ENCODE data around the gene COMP.

The COMP gene

GRCh38 chr19:18785179-18786124 is 5.7 kb downstream of the COMP start:
- H3K4me2 ChIP-seq (ENCODE audit: low read depth, low read length, poor library complexity, severe bottlenecking) = no peak overlapping the region
- TF ChIP-seq EZH2phosphoT487 (IDR thresholded peaks at IDR 0.05; ENCODE audit: borderline replicate concordance) (no peak), CTCF (conservative IDR thresholded peaks at IDR 0.05; ENCODE audit: low read length) (no peak)
- H3K4me3 ChIP-seq (ENCODE audit: low read length, poor library complexity, severe bottlenecking) = no peak overlapping the region
- no peaks in the 10 kb centered on the region for H3K9me3 ChIP-seq (ENCODE audit: insufficient read depth, low read depth, low read length)
- H3K79me2 ChIP-seq (ENCODE audit: insufficient read depth, low read length) = no peaks in the 10 kb centered on the region
- H3K4me1 ChIP-seq (ENCODE audit: insufficient read depth, low read length, poor library complexity, severe bottlenecking) = no peaks in the 10 kb centered on the region
- no peaks in the 10 kb centered on the region for H4K20me1 ChIP-seq (ENCODE audit: insufficient read depth, low read length, poor library complexity, severe bottlenecking)
- H2AFZ ChIP-seq (ENCODE audit: low read length) = no peak overlapping the region
- no peak overlapping the region for H3K9ac ChIP-seq (ENCODE audit: low read depth, low read length, poor library complexity, severe bottlenecking)
- no peaks in the 10 kb centered on the region for H3K9me2 ChIP-seq (replicated peaks; ENCODE audit: low read depth, low read length)
- no peaks in the 10 kb centered on the region for H3K36me3 ChIP-seq (ENCODE audit: insufficient read depth, low read length)
- no peaks in the 10 kb centered on the region for H3F3A ChIP-seq (ENCODE audit: low read depth)
- H3K27me3 ChIP-seq (ENCODE audit: insufficient read depth, low read length, poor library complexity, severe bottlenecking) = no peaks in the 10 kb centered on the region

GRCh38 chr19:18784786-18785120 is 6.4 kb downstream of the COMP start:
- Histone ChIP-seq H3K9ac (ENCODE audit: low read depth, low read length, poor library complexity, severe bottlenecking) (no peak overlapping the region), H3K9me3 (ENCODE audit: insufficient read depth, low read depth, low read length) (no peaks in the 10 kb centered on the region), H3K36me3 (ENCODE audit: insufficient read depth, low read length) (no peaks in the 10 kb centered on the region), H4K20me1 (ENCODE audit: insufficient read depth, low read length, poor library complexity, severe bottlenecking) (no peaks in the 10 kb centered on the region), H3K9me2 (replicated peaks; ENCODE audit: low read depth, low read length) (no peaks in the 10 kb centered on the region), H3K27me3 (ENCODE audit: insufficient read depth, low read length, poor library complexity, severe bottlenecking) (no peaks in the 10 kb centered on the region), H3F3A (ENCODE audit: low read depth) (no peaks in the 10 kb centered on the region), H3K4me2 (ENCODE audit: low read depth, low read length, poor library complexity, severe bottlenecking) (no peak overlapping the region), H3K79me2 (ENCODE audit: insufficient read depth, low read length) (no peaks in the 10 kb centered on the region), H3K4me3 (ENCODE audit: low read length, poor library complexity, severe bottlenecking) (no peak overlapping the region), H3K4me1 (ENCODE audit: insufficient read depth, low read length, poor library complexity, severe bottlenecking) (no peaks in the 10 kb centered on the region), H2AFZ (ENCODE audit: low read length) (no peak overlapping the region)
- TF ChIP-seq EZH2phosphoT487 (IDR thresholded peaks at IDR 0.05; ENCODE audit: borderline replicate concordance) (no peak), CTCF (conservative IDR thresholded peaks at IDR 0.05; ENCODE audit: low read length) (no peak)

GRCh38 chr19:18783958-18784785 is 6.9 kb downstream of the COMP start:
- Histone ChIP-seq H3K4me2 (ENCODE audit: low read depth, low read length, poor library complexity, severe bottlenecking) (no peak overlapping the region), H3K79me2 (ENCODE audit: insufficient read depth, low read length) (no peaks in the 10 kb centered on the region), H3K36me3 (ENCODE audit: insufficient read depth, low read length) (no peaks in the 10 kb centered on the region), H4K20me1 (ENCODE audit: insufficient read depth, low read length, poor library complexity, severe bottlenecking) (no peaks in the 10 kb centered on the region), H3K9ac (ENCODE audit: low read depth, low read length, poor library complexity, severe bottlenecking) (no peak overlapping the region), H3K27me3 (ENCODE audit: insufficient read depth, low read length, poor library complexity, severe bottlenecking) (no peaks in the 10 kb centered on the region), H3F3A (ENCODE audit: low read depth) (no peaks in the 10 kb centered on the region), H3K9me3 (ENCODE audit: insufficient read depth, low read depth, low read length) (no peaks in the 10 kb centered on the region), H3K4me1 (ENCODE audit: insufficient read depth, low read length, poor library complexity, severe bottlenecking) (no peaks in the 10 kb centered on the region), H3K4me3 (ENCODE audit: low read length, poor library complexity, severe bottlenecking) (no peak overlapping the region), H3K9me2 (replicated peaks; ENCODE audit: low read depth, low read length) (no peaks in the 10 kb centered on the region), H2AFZ (ENCODE audit: low read length) (no peak overlapping the region)
- TF ChIP-seq EZH2phosphoT487 (IDR thresholded peaks at IDR 0.05; ENCODE audit: borderline replicate concordance) = no peak
- no peak for TF ChIP-seq CTCF (conservative IDR thresholded peaks at IDR 0.05; ENCODE audit: low read length)
